GM12878 (cell line): ENCODE results near the gene CYS1. TPM values are rescaled to one million over a fixed set of nuclear protein-coding genes. Genes with fewer than 3 reads are reported as not detected.
A peak's percentile ranks its signal among the peaks of the same experiment; 100 is the strongest.

Experiments used
- ATAC-seq: fragments of 200-7000 bp; cut with Tn5 transposase; 3 replicates; pipeline ENCODE4 v1.9.1; 2020; ENCODE audit warnings: mild to moderate bottlenecking, moderate library complexity
- BruUV-seq: library from RNA; stranded (reverse); fragments of 400-500 nt; replicated peaks from 2 replicates; lab custom pipeline; 2021; lab: Mats Ljungman, UMichigan
- CTCF ChIA-PET: fragments of 300-600 bp; sonication (Branson Sonifier 250); formaldehyde crosslinking; extraction: SDS; loops from one replicate; lab custom pipeline; 2021; ENCODE audit warnings: inconsistent platforms; lab: Yijun Ruan, JAX
- POLR2A ChIA-PET: fragments of 350-600 bp; formaldehyde crosslinking; extraction: SDS; loops from one replicate; lab custom pipeline; 2021; ENCODE audit warnings: inconsistent platforms; lab: Charles Lee
- RAD21 ChIA-PET: fragments of 300-600 bp; sonication (Branson Sonifier 250); formaldehyde crosslinking; loops from one replicate; lab custom pipeline; 2023; ENCODE audit warnings: antibody characterized with exemption; ENCODE audit not compliant: unreplicated experiment; lab: Charles Lee
- SMC1A ChIA-PET: fragments of 300-600 bp; sonication (Branson Sonifier 250); formaldehyde crosslinking; loops from one replicate; lab custom pipeline; 2023; ENCODE audit not compliant: unreplicated experiment, uncharacterized antibody; lab: Charles Lee
- DNase-seq: peaks from one replicate; pipeline ENCODE4 v3.0.0-alpha.2; 2011; ENCODE audit warnings: low read depth, low spot score
- FAIRE-seq: peaks from 3 replicates; lab custom pipeline; 2011; peaks lifted over from hg19 to GRCh38; lab: Jason Lieb, UNC
- H2AFZ ChIP-seq: 2 replicates; pipeline ENCODE4 v1.6.0; 2011; ENCODE audit warnings: low read depth, low read length, control low read depth; ENCODE audit not compliant: control insufficient read depth
- H3K27ac ChIP-seq: 2 replicates; pipeline ENCODE4 v1.5.1; 2011; ENCODE audit warnings: control low read depth; ENCODE audit not compliant: control insufficient read depth, insufficient read depth
- H3K27me3 ChIP-seq, 2 experiments: replicated peaks in 1 of 2; 2 replicates each; pipeline versions ENCODE4 v1.6.0 to v1.6.1; 2011; ENCODE audit warnings: low read length in 1 of 2; ENCODE audit not compliant: control insufficient read depth in 2 of 2, insufficient read depth in 2 of 2
- H3K36me3 ChIP-seq, 2 experiments: 2 replicates each; pipeline ENCODE4 v1.5.1; 2011; ENCODE audit warnings: low read length in 1 of 2; ENCODE audit not compliant: control insufficient read depth in 2 of 2, insufficient read depth in 2 of 2
- H3K4me1 ChIP-seq: 2 replicates; pipeline ENCODE4 v1.6.1; 2011; ENCODE audit warnings: mild to moderate bottlenecking, low read length, moderate library complexity, mixed read lengths; ENCODE audit not compliant: control insufficient read depth, insufficient read depth
- H3K4me2 ChIP-seq: 2 replicates; pipeline ENCODE4 v1.6.0; 2011; ENCODE audit warnings: control low read depth; ENCODE audit not compliant: control insufficient read depth, insufficient read depth
- H3K4me3 ChIP-seq: fragments of 200-600 bp; sonication (generic); 2 replicates; pipeline ENCODE4 v1.5.1; 2016
- H3K79me2 ChIP-seq: 2 replicates; pipeline ENCODE4 v1.6.0; 2011; ENCODE audit warnings: low read length; ENCODE audit not compliant: control insufficient read depth, insufficient read depth
- H3K9ac ChIP-seq: 2 replicates; pipeline ENCODE4 v1.8.0; 2011; ENCODE audit warnings: low read length, control low read depth, mixed read lengths; ENCODE audit not compliant: control insufficient read depth, insufficient read depth
- H3K9me3 ChIP-seq: replicated peaks from 3 replicates; pipeline ENCODE4 v1.5.1; 2011; ENCODE audit warnings: mild to moderate bottlenecking, low read length; ENCODE audit not compliant: control insufficient read depth, insufficient read depth
- H4K20me1 ChIP-seq: 2 replicates; pipeline ENCODE4 v1.6.0; 2011; ENCODE audit not compliant: control insufficient read depth, insufficient read depth
- ATF2 ChIP-seq: IDR thresholded peaks from 2 replicates; pipeline ENCODE4 v1.6.1; 2012; ENCODE audit warnings: low read length, inconsistent platforms
- CBX3 ChIP-seq: fragments of 200-600 bp; sonication (generic); IDR thresholded peaks from 2 replicates; pipeline ENCODE4 v1.6.1; 2016; ENCODE audit warnings: low read depth, borderline replicate concordance
- CBX5 ChIP-seq: sonication (generic); IDR thresholded peaks from 2 replicates; pipeline ENCODE4 v1.6.1; 2016; ENCODE audit warnings: low read depth, moderate library complexity, mild to moderate bottlenecking, inconsistent platforms
- CUX1 ChIP-seq: IDR thresholded peaks from 2 replicates; pipeline ENCODE4 v1.6.1; 2012; ENCODE audit warnings: improper control_type of control experiment, low read depth, low read length; ENCODE audit not compliant: insufficient replicate concordance
- E2F4 ChIP-seq: IDR thresholded peaks from 2 replicates; pipeline ENCODE4 v1.6.1; 2012; ENCODE audit warnings: low read depth, low read length, improper control_type of control experiment
- FOS ChIP-seq: IDR thresholded peaks from 3 replicates; pipeline ENCODE4 v1.6.1; 2011; ENCODE audit warnings: borderline replicate concordance; ENCODE audit not compliant: insufficient read length; ENCODE audit errors: extremely low read depth
- FOXK2 ChIP-seq: fragments of 450-650 bp; IDR thresholded peaks from 2 replicates; pipeline ENCODE4 v1.6.1; 2017; ENCODE audit warnings: mild to moderate bottlenecking, moderate library complexity
- HDAC6 ChIP-seq: fragments of 200-600 bp; sonication (generic); IDR thresholded peaks from one replicate; pipeline ENCODE4 v1.8.0; 2017; ENCODE audit warnings: antibody characterized with exemption; ENCODE audit not compliant: unreplicated experiment
- JUND ChIP-seq: IDR thresholded peaks from 2 replicates; pipeline ENCODE4 v1.6.1; 2012; ENCODE audit warnings: low read depth, mild to moderate bottlenecking, low read length, improper control_type of control experiment, moderate library complexity
- MXI1 ChIP-seq: fragments of 150-350 bp; IDR thresholded peaks from 2 replicates; pipeline ENCODE4 v1.6.1; 2011; ENCODE audit warnings: low read depth, mild to moderate bottlenecking, inconsistent platforms, low read length, improper control_type of control experiment
- NRF1 ChIP-seq: conservative IDR thresholded peaks from 2 replicates; pipeline ENCODE4 v1.6.1; 2011; ENCODE audit warnings: mild to moderate bottlenecking, low read depth, low read length, improper control_type of control experiment
- POLR2AphosphoS5 ChIP-seq: IDR thresholded peaks from 2 replicates; pipeline ENCODE4 v1.6.1; 2011; ENCODE audit warnings: mild to moderate bottlenecking, low read length, inconsistent platforms
- RUNX3 ChIP-seq: IDR thresholded peaks from 2 replicates; pipeline ENCODE4 v1.6.1; 2012; ENCODE audit warnings: low read length, inconsistent platforms
- SPI1 ChIP-seq: IDR thresholded peaks from 2 replicates; pipeline ENCODE4 v1.6.1; 2011; ENCODE audit warnings: low read depth, mild to moderate bottlenecking, low read length, moderate library complexity, borderline replicate concordance; ENCODE audit not compliant: insufficient read depth
- SUPT20H ChIP-seq: IDR thresholded peaks from 2 replicates; pipeline ENCODE4 v1.6.1; 2011; ENCODE audit warnings: low read depth, mild to moderate bottlenecking, low read length, moderate library complexity, borderline replicate concordance; ENCODE audit not compliant: control insufficient read depth
- TAF1 ChIP-seq: IDR thresholded peaks from 2 replicates; pipeline ENCODE4 v1.6.1; 2011; ENCODE audit warnings: mild to moderate bottlenecking, low read depth, low read length, borderline replicate concordance
- WGBS: methylation state at CpG from one replicate; pipeline ENCODE4 v1.1.6; 2016; ENCODE audit warnings: low lambda C conversion rate; ENCODE audit not compliant: insufficient replicate concordance, insufficient coverage; ENCODE audit errors: missing lambda C conversion rate; 5-methylcytosine and 5-hydroxymethylcytosine counted together
- in situ Hi-C: fragments of 300-500 bp; cut with MboI; formaldehyde crosslinking; loops from 9 replicates; pipeline ENCODE4 v1.14.3; 2018; ENCODE audit warnings: mixed read lengths
- intact Hi-C: fragments of 100-400 bp; cut with micrococcal nuclease; formaldehyde crosslinking; loops from one replicate; pipeline ENCODE4 v1.14.2; 2022; ENCODE audit not compliant: unreplicated experiment
- polyA plus RNA-seq, 11 experiments: library from polyadenylated mRNA; depleted of rRNA in 4 of 11; unstranded in 6 of 11; stranded (reverse) in 5 of 11; fragments of >200 nt; fragmentation: Nextera tagmentation in 4 of 11; fragmentation: Illumina TruSeq in 1 of 11; extraction: Ambion mirVana in 4 of 11; extraction: Trizol in 1 of 11; gene quantifications; 1 replicate in 1 of 11; 2 replicates in 10 of 11; pipeline versions ENCODE4 v1.2.1 to v1.2.3, GENCODE V29; 2011 to 2016; ENCODE audit warnings: inconsistent platforms in 2 of 11, missing spikeins in 2 of 11, low read depth in 1 of 11
- total RNA-seq, 4 experiments: library from RNA; depleted of rRNA in 3 of 4; stranded (reverse); fragments of >200 nt in 3 of 4; fragmentation: Illumina TruSeq in 1 of 4; extraction: Trizol in 1 of 4; gene quantifications; 2 replicates each; pipeline versions ENCODE4 v1.2.1 to v1.2.3, GENCODE V29; 2013 to 2021

CYS1 gene
- total and polyA plus RNA-seq, 10 of the 15 experiments (the other 5 are each of a cell fraction or from before 2014, with no cell fraction given), result 0.35 to 6.4 (median 2.5) TPM

GRCh38 chr2:10084223-10084865, 4.1 kb upstream of the CYS1 start:
- Histone ChIP-seq H3K27ac (no peak overlapping the region), H3K79me2 (no peaks in the 10 kb centered on the region), H4K20me1 (no peaks in the 10 kb centered on the region), H3K36me3 (no peaks in the 10 kb centered on the region), H3K4me2 (peak overlapping the region; percentile 36; the same call in 1 of the 2 replicates), H3K9ac (no peak overlapping the region), H3K4me3 (no peak overlapping the region), H3K27me3 (no peaks in the 10 kb centered on the region), H3K4me1 (peaks cover 26% of the 10 kb centered on the region), H2AFZ (no peak overlapping the region), H3K9me3 (no peaks in the 10 kb centered on the region)
- no peak for DNase-seq
- 48% methylated on average over 12 of the region's 12 CpGs for WGBS
- in situ Hi-C loops, result no loop called here
- ChIA-PET RAD21 (interaction anchor here (1.4 to 3.2 kb wide), 7 partner anchors 11 to 325 kb away, joined by 4 to 16 read pairs (median 8); no protein-coding TSS in a partner anchor), CTCF (interaction anchor here (0.7 to 31.8 kb wide), 6 partner anchors 8 to 351 kb away, joined by 5 to 983 read pairs (median 8); partner anchors contain the start of gene CYS1), POLR2A (interaction anchor here (1.0 to 3.3 kb wide), 4 partner anchors 10 to 364 kb away, joined by 3 to 15 read pairs (median 5); partner anchors contain the start of gene ODC1), SMC1A (interaction anchor here (0.9 to 8.9 kb wide), 8 partner anchors 9 to 351 kb away, joined by 3 to 194 read pairs (median 7); no protein-coding TSS in a partner anchor)
- no peak; the same call in 2 of the 3 replicates for ATAC-seq
- FAIRE-seq, result no peak
- BruUV-seq, result no TSS peak
- intact Hi-C loops, result no loop called here
- TF ChIP-seq POLR2AphosphoS5, result no peak
- TF ChIP-seq NRF1, result no peak
- TF ChIP-seq ATF2, result no peak
- TF ChIP-seq SPI1, result no peak
- no peak for TF ChIP-seq CBX5
- TF ChIP-seq CBX3, result no peak
- TF ChIP-seq FOXK2, result no peak
- TF ChIP-seq CUX1, result peak; percentile 1
- TF ChIP-seq HDAC6, result no peak
- 0 out of 2 replicates have a peak, but pooled peaks have one; percentile 12 for TF ChIP-seq MXI1
- TF ChIP-seq JUND, result no peak
- TF ChIP-seq E2F4, result no peak
- TF ChIP-seq FOS, result no peak
- TF ChIP-seq TAF1, result no peak
- no peak for TF ChIP-seq RUNX3
- TF ChIP-seq SUPT20H, result no peak
